ENCODE data around the gene GRIK5.

- TF ChIP-seq CTCF (IDR thresholded peaks at IDR 0.05) (no peak), POLR2A (IDR thresholded peaks at IDR 0.05) (no peak)
Observed at GRCh38 chr19:41993612-41994483, 76.2 kb downstream of the GRIK5 start, which contains the start of gene ATP1A3.

Data from right lobe of liver (tissue), 4 donors.